Measurements from ENCODE around the gene TMA7B.
"Not testable (repeated sequence)": the region's sequence is repeated elsewhere in the genome, so short reads cannot be mapped to it uniquely, and the experiment has no call there.

The TMA7B gene

DNA sequence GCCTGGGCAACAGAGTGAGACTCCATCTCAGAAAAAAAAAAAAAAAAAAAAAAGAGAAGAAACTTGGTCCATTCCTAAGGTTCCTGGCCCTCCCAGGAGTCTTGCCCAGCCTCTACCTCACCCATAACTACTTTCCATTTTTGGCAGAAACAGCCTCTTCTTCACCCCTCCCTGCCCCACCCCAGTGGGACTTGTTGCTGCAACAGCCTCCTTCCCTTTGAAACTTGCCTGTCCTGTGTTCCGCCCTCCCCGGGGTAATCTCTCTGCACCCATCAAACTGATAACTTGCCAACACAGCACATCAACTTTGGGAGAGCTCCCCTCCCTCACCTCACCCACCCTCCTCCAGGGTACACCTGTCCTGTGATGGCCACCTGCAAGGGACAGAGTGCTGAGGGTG, 24.5 kb downstream of the TMA7B start:
- no peak for DNase-seq (ENCODE audit: low spot score)

DNA sequence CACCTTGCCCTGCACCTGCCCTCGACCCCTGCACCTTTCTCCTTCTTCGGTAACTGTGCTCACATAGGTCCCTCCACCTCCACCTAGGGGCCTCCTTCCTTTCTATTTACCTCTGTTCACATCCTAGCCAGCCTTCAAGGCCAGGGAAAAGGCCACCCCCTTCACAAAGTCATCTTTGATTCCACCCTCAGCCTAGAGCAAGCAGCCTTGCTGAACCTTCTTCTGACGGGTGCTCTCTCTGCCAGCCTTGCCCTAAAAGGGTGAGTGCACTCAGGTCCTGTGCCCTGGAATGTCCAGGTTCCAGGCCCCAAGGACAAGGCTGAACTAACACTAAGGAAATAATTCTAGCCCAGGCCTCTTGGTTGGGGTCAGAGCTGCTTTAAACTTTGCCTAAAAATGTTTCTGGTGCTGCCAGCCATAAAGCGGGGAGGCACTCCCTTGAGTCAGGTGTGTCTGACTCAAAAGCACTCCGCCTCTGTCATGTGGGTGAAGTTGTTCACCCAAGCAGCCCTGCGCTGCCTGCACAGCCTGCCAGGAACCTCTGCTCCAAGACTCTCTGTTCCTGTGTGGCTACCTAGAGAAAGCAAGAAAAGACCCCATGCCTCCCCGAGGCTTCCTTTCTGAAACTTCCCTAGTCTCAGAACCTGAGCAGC, 25.3 kb downstream of the TMA7B start:
- no peak for DNase-seq (ENCODE audit: low spot score)

DNA sequence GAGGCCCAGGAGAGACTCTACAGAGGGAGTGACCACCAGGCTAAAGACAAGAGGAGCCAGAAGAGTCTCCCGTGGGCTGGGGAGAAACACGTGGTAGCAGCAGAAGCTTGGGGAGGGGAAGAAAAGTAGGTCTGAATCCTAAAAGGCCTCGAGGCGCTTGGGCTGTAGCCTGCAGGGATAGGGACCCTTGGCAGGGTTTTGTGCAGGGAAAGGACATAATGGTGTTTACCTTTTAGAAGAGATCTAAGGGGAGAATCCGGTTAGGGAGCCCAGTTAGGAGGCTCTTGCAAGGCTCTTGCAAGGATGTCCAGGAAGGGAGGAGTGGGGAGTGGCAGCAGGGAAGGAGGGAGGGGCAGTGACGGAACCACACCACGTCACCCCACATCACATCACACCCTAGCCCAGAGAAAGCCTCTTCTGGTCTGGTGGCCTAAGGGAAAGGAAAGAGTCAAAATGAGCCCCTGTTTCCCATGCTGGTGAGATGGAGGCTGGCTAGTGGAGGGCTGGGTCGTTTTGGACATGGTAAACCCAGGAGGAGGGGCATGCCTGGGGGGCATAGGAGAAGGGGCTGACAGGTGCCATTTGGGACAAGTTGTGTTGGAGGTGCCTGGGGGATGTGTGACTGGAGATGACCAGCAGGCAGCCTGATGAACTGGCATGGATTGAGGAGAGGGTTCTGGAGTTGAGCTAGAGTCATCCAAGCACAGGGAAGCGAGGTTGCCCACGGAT, 28.4 kb downstream of the TMA7B start:
- no peak for DNase-seq (ENCODE audit: low spot score)

DNA sequence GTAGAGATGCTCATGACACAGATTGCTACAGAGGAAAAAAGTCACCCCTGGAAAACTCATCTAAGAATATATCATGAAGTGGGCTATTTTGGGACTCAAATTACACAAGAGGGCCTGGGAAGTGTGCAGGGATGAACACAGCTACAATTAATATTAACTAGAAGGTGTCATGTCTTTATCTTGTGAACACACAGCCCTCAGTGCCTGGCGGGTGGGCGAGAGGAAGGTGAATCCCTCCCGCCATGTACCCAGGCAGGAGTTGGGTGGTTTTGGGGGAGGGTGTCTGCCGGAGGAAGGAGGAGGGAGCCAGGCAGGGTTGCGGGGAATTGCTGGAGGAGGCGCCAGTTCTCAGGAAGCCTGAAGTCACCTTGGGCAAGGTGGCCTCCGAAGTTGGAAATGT, 29.4 kb downstream of the TMA7B start:
- no peak for DNase-seq (ENCODE audit: low spot score)

DNA sequence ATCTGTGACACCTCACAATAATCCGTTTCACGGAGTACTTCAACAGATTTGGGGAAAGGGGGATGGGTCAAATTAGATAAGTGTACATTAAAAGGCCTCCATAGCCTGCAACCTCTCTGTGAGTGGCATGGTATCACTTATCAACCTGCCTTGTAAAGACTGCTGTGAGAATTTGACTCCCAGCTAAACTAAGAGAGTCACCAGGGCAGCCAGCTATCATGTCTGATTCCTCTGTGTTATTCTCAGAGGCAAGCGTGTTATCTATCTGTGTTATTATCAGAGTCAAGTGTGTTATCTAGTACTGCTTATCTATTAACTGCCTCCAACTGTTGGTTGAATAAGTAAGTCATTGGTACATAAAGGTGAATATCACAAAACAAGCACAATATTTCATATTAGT, 30.5 kb downstream of the TMA7B start:
- DNase-seq (ENCODE audit: low spot score): no peak

DNA sequence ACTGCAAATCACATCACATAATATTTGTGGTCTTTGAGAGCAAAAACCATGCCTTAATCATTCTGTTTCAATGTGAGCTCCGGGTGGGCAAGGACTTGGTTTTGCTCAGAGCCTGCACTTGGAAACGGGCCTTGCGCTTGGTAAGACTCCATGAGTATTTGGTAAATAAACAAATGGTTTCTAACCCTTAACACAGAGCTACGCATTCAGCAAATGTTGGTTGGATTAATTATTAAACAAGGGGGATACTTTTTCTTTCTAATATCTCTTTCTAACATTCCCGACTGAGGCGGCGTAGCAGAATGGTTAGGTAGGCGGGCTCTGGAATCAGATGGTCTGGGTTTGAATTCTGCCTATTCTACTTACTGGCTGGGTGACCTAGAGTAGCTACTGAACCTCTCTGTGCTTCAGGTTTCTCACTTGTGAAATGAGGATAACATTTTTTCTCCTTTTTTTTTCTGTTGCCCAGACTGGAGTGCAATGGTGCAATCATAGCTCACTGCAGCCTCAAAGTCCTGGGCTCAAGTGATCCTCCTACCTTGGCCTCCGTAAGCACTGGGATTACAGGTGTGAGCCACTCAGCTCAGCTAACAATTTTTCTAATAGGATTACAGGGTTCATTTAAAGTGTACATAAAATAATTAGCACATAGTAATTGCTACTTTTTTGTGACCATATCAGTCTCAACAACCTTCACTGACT, 31.1 kb downstream of the TMA7B start:
- DNase-seq (ENCODE audit: low spot score): no peak

- DNase-seq (ENCODE audit: low spot score): no peak
Measured at GRCh38 chr22:39992088-39992826, 32.1 kb downstream of the TMA7B start.

- not testable (repeated sequence) for DNase-seq (ENCODE audit: low spot score)
Measured at GRCh38 chr22:39992894-39993293, 32.7 kb downstream of the TMA7B start.

GRCh38 chr22:39994041-39994565, 33.9 kb downstream of the TMA7B start:
- no peak for DNase-seq (ENCODE audit: low spot score)

DNA sequence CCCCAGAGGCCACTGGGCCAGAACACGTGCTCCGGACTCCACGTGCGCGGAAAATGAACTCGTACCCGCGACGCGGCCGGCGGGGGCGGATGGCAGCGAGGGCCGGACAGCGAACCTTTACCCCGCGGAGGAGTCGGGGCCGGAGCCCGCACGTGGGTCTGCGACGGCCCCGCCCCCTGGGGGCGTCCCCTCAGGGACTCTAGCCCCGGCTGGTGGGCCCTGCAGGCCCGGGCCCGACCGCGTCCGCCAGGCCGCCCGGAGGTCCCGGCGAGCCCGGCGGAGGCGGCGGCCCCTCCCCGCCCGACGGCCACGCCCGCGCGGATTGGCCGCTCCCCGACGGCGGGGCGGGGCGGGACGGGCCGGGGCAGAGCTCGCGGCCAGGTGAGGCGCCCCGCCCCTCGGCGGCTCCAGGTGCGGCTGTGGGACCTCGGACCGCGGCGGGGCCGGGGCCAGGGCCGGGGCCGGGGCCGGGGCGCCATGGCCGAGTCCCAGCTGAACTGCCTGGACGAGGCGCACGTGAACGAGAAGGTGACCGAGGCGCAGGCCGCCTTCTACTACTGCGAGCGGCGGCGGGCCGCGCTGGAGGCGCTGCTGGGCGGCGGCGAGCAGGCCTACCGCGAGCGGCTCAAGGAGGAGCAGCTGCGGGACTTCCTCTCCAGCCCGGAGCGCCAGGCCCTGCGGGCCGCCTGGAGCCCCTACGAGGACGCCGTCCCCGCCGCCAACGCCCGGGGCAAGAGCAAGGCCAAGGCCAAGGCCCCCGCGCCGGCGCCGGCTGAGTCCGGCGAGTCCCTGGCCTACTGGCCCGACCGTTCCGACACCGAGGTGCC, 34.6 kb downstream of the TMA7B start, which contains the start of gene FAM83F:
Gene FAM83F, plus strand, starts transcription at position 389 of the 827 bp plus-strand sequence. Its CDS starts 89 bp downstream, at position 478.
- no peak for DNase-seq (ENCODE audit: low spot score)

GRCh38 chr22:39995393-39996252, 35.4 kb downstream of the TMA7B start:
- no peak for DNase-seq (ENCODE audit: low spot score)

DNA sequence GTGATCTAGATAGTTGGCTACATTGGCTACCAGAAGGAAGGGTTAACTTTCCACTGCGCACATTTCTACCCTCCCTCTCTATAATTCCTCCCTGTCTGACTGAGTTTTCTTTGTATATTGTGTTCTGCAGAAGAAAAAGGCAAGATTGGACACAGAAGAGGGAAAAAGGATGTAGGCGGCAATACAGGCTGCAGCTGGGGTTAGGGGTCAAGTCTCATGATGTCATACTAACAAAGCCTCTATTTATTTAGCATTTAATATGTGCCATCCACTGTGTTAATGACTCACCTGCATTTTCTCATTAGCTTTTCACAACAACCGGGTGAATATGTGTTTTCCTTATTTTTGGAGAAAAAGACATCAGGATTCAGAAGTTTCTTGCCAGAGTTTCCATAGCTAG, 36.5 kb downstream of the TMA7B start:
- no peak for DNase-seq (ENCODE audit: low spot score)

- no peak for DNase-seq (ENCODE audit: low spot score)
Measured at GRCh38 chr22:39997421-39997820, 37.2 kb downstream of the TMA7B start.

- DNase-seq (ENCODE audit: low spot score): no peak
Measured at GRCh38 chr22:39997939-39998726, 37.9 kb downstream of the TMA7B start.

- no peak for DNase-seq (ENCODE audit: low spot score)
Measured at GRCh38 chr22:39999144-39999757, 39.1 kb downstream of the TMA7B start.

DNA sequence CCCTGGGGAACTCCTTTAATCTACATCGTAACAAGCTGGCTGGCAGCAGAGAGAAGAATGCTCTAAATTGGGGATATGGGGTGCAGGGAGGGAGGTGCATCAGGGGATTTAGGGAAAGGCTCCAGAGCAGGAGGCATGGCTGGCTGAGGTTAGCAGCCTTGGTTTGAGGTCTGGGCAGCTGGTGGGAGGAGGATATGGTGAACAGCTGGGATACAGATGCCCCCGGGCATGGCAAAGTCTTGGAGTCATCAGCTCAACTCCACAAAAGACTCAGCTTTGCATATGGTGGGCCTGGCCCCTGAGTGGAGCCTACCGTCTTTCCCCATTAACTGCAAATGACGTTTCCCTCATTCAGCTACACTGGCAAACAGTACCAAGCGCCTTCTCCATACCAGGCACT, 40.0 kb downstream of the TMA7B start:
- no peak for DNase-seq (ENCODE audit: low spot score)

DNA sequence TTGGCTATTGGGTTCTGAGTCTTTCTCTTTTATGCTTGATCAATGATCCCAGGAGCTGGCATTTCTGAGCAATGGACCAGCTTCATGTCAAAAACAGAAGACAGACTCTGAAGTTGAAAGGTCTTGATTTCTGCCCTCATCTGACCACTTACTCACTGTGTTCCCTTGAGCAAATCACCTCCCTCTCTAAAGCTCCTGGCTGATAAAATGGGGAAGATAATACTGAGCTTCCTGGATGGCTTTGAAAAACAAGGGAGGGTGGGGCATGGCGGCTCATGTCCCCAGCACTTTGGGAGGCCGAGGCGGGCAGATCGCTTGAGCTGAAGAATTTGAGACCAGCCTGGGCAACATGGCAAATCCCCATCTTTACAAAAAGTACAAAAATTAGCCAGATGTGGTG, 40.9 kb downstream of the TMA7B start:
- DNase-seq (ENCODE audit: low spot score): no peak

GRCh38 chr22:40001800-40002577, 41.8 kb downstream of the TMA7B start:
- DNase-seq (ENCODE audit: low spot score): no peak

Data from NAMALWA (cell line).